HCEC 1CT (cell line): ENCODE data around the gene RBM44.
"Not testable (repeated sequence)": the region's sequence is repeated elsewhere in the genome, so short reads cannot be mapped to it uniquely, and the experiment has no call there.

Experiments
- DNase-seq: peaks from one replicate; pipeline ENCODE4 v3.0.0-alpha.2; 2017

Gene RBM44

GRCh38 chr2:237779521-237779920 is 19.1 kb upstream of the RBM44 start:
- no peak for DNase-seq

DNA sequence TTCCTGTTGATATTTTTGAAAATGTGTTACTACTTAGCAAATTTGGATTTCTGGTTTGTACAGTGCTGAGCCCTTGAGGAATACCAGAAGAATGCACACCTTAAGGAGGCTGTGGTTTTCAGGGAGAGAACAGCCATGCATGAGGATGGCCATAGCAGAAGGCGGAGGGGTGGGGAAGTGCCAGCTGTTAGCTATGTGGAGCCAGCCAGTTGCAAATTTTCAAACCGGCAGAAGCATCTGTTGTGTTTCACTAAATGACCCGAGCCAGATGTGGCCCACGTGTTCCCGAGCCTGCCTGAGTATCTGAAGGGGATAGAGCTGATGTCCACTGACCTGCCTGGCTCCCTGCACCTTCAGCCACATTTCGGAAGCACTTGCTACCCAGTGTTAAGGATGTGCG is 16.4 kb upstream of the RBM44 start:
- no peak for DNase-seq

GRCh38 chr2:237783678-237784077 is 14.9 kb upstream of the RBM44 start:
- DNase-seq, result not testable (repeated sequence)

DNA sequence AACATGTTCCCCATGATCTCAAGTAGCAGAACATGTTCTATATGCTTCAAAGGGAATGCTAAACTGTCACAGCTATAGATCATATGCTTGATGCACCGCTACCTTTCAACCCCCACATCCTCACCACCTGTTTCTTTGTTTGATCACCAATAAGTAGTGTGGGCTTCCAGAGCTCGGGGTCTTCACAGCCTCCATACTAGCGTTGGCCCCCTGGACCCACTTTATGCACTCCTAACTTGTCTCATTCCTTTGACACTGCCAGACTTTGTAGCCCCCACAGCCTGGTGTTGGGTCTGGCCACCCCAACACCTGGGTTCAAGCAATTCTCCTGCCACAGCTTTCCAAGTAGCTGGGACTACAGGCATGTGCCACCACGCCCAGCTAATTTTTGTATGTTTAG is 11.6 kb upstream of the RBM44 start:
- no peak for DNase-seq

DNA sequence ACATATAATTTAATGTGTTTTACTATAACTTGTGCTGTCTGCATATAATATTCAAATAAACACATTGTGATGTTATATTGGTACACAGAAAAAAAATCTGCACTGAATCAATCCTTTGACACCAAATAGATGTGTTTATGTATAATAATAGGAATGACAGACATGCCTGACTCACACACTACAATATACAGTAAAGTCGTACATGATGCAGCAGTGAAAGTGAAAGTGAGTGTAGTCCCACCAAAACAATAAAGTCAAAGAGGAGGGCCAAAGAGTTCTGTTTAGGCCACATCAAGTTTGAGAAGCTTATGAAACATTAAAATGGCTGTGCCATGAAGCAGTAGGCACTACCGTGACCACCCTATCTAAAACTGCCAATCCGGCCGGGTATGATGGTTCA is 8.2 kb upstream of the RBM44 start:
- DNase-seq, result peak; percentile 48

DNA sequence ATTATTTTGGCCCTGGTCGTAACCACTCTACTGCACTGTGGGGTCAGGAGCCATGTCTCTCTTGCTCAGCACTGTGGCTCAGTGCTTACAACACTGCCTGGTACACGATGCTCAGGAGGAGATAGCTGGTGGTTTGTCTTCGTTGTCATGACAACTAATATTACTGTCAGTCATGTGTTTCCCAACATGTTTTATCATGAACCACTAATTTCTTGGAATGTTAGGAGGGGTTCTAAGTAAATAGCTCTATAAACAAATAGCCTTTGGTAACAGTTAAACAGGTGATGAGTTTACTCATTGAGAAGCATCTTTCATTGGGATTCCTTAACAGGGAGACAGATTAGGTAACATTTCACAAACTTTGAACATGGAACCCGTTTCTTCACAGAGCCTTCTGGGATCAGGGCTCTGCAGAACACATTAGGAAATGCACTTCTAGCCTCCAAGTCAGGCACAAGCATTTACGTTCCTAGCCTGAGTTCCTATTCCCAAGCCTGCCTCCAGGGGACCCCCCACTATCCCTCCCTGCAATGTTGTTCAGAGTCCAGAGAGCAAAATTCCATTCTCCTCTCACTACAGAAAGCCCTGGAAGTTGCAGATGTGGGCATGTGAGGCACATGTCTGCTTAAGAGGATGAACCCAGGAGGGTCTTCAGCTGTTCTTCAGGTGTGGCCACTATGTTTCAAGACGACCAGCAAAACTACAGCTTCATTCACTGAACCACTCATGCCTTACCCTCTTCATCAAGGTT is 6.4 kb upstream of the RBM44 start:
- DNase-seq, result no peak

GRCh38 chr2:237797253-237797652 is 1.3 kb upstream of the RBM44 start:
- no peak for DNase-seq

DNA sequence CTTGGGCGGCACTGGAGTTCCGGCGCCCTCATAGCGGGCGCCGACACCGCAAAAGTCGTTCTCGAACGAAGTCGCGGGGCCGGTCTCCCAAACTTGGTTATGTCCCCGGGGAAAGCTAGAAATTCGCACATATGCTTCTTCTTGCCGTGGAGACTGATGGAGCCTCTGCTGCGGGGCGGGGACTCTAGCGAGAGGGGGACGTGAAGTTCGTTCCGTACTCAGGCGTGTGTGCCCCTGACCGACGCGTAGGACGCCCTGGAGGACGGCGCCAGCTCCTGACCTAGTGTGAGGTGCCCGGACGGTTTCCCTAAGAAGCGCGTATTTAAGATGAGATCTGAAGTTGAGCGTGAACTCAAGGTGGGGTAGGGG is 465 bp downstream of the RBM44 start:
- no peak for DNase-seq

DNA sequence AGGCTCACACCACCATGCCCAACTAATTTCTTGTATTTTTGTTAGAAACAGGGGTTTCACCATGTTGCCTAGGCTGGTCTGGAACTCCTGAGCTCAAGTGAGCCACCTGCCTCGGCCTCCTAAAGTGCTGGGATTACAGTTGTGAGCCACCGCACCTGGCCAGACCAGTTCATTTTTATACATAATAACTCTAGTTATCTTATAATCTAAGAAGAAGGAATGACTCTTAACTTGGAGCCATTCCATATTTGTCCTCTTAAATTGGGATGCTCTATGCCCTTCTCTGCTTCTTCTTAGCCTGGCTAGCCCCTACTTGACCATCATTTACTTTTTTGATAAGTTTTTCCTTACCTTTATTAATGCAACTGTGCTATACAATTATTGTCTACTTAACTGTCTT is 2.9 kb downstream of the RBM44 start:
- no peak for DNase-seq

GRCh38 chr2:237806334-237806733 is 7.8 kb downstream of the RBM44 start:
- DNase-seq, result no peak

DNA sequence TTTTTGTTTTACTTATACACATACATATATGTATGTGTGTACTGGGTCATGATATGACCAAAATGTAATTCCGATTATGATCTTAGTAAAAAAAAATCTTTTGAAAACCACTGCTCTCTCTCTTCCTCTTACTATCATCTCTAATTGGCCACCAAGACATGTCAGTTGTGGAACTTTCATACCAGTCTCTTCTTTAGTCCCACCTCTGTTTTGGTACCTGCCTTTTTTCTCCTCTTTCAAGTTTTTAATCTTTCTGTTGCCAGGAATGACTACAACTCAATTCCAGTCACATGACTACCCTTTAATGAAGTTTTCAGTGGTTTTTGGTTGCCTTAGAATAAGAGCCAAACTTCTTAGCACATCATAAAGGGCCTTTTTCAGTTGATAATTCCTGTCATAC is 17.1 kb downstream of the RBM44 start:
- no peak for DNase-seq

DNA sequence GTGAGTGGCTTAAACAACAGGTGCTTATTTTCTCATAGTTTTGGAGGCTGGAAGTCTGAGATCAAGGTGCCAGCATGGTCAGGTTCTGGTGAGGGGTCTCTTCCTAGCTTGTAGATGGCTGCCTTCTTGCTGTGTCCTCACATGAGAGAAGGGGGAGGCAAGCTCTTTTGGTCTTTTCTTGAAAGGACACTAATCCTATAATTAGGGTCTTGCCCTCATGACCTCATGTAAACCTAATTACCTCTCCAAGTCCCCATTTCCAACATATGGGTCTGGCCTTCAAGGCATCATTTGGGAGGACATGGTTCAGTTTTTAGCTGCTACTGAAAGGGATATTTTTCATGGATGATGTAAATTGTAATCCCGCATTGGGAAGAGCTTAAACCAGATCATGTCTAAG is 18.0 kb downstream of the RBM44 start:
- DNase-seq, result no peak

- DNase-seq, result peak; percentile 73
These were observed 19.5 kb downstream of the RBM44 start for GRCh38 chr2:237818066-237818473.

DNA sequence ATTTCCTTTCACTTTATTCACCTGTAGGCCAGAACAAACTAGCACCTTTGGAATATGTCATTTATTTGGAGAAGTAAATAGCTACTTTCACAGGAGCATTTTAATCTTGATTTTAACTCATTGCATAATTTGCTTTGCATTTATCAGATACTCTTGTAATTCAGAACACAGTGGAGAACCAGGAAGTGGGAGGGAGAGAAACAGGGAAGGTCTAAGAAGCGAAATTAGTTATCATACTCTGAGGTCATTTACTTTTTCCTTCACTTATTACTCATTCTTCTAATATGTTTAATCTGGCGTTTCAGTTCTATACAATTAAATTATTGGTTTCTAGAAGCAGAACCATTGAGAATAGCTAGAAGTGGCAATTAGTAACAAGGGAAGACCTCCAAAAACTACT is 20.7 kb downstream of the RBM44 start:
- DNase-seq, result no peak

GRCh38 chr2:237820421-237820820 is 21.8 kb downstream of the RBM44 start:
- DNase-seq, result no peak

- DNase-seq, result no peak
These were observed 25.0 kb downstream of the RBM44 start for GRCh38 chr2:237823544-237823943.

DNA sequence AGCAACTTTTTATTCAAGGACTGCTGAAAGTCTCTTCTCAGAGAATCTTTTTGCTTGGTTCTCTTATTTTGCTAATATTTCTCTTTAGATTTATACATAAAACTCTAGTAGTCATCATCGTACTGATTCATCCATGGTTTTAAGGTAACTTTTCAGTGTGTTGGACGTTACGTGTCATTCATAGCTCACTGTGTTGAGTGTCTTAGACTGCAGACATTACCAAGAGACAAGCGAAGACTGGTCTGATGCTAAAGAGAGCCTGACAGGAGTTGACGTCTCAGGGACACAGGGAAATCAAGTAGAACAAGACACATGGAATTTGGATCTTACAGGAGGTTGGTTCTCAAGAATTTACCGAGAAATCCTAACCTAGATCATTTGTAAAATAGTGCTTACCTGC is 25.5 kb downstream of the RBM44 start:
- DNase-seq, result no peak

DNA sequence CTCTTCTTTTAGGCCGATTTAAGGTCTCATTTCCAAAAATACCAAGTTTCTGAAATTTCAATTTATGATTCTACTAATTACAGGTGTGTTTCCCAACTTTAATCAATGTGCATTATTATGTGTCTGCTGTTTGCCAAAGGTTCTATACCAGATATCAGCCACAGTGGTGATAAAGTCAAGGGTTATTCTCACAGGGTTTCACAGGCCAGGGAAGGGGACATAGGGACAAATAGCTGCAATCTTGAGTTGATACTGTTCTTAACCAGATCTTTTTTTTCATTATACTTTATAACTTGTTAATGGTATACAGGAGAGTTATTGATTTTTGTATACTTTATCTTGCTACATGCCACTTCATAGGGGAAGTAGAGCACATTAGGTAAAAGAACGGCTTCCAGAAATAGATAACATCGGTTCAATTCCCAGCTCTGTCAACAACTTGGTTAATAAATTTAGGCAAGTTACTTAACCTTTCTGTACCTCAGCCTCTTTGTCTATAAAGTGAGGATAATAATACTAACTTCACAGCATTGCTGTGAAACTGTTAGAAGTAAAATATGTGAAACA is 28.9 kb downstream of the RBM44 start:
- DNase-seq, result no peak

- no peak for DNase-seq
These were observed 31.9 kb downstream of the RBM44 start for GRCh38 chr2:237830522-237830921.

GRCh38 chr2:237833546-237833945 is 35.0 kb downstream of the RBM44 start:
- DNase-seq, result peak; percentile 9

DNA sequence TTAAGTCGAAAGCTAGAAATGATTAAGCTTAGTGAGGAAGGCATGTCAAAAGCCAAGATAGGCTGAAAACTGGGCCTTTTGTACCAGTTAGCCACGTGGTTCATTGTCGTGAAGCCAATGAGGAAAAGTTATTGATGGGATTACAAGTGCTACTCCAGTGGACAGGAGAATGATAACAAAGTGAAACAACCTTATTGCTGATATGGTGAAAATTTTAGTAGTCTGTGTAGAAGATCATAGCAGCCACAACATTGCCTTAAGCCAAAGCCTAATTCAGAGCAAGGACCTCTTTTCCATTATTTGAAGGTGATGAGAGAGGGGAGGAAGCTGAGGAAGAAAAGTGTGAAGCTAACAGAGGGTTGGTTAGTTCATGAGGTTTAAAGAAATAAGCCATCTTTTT is 36.8 kb downstream of the RBM44 start:
- DNase-seq, result no peak

DNA sequence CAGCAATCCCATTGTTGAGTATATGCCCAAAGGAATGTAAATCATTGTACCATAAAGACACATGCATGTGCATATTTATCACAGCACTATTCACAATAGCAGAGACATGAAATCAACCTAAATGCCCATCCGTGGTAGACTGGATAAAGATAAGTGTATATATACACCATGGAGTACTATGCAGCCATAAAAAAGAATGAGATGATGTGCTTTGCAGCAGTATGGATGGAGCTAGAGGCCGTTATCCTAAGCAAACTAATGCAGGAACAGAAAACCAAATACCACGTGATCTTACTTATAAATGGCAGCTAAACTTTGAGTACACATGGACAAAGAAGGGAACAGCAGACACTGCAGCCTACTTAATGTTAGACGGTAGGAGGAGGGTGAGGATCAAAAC is 42.5 kb downstream of the RBM44 start:
- DNase-seq, result no peak

DNA sequence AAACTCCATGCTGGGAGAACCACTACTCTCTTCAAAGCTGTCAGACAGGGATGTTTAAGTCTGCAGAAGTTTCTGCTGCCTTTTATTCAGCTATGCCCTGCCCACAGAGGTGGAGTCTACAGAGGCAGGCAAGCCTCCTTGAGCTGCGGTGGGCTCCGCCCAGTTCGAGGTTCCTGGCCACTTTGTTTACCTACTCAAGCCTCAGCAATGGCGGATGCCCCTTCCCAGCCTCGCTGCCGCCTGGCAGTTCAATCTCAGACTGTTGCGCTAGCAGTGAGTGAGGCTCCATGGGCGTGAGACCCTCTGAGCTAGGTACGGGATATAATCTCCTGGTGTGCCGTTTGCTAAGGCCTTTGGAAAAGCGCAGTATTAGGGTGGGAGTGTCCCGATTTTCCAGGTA is 50.4 kb downstream of the RBM44 start:
- not testable (repeated sequence) for DNase-seq

GRCh38 chr2:237854295-237854694 is 55.7 kb downstream of the RBM44 start:
- DNase-seq, result no peak

DNA sequence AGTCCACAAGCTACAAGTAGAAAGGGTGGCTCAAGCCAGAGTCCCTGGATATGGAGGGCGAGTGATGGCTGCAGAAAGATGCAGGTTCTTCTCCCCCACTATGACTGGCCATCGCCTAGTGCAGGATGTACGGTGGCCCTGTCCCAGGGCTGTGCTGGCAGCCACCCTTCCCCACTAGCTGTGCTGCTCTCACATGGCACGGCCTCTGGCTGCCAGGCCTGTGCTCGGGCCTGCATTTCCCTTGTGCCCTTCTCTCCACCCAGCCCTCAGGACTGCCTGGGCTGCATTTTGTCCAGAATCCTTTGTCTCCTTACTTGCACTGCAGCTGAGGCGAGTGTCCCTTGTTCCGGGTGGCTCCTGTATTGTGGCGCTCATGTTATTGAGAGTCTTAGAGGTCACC is 59.2 kb downstream of the RBM44 start:
- DNase-seq, result no peak
